Activated naive CD8-positive, alpha-beta T cell treated with anti-CD3 and anti-CD28 coated beads, Interleukin-2, amount 10 ng/mL, durations not matched to agents 7 days and 5 days (primary cell): ENCODE measurements around the gene MAFG. TPM values are rescaled to one million over a fixed set of nuclear protein-coding genes. Genes with fewer than 3 reads are reported as not detected.

Experiments
- ATAC-seq: fragments of 150-1000 bp; cut with Tn5 transposase; one replicate; pipeline ENCODE4 v1.10.0; 2021; ENCODE audit warnings: low read depth, moderate library complexity
- POLR2A ChIA-PET: fragments of 350-600 bp; sonication (Branson Sonifier 250); formaldehyde crosslinking; loops from one replicate; lab custom pipeline; 2021; ENCODE audit warnings: antibody characterized with exemption; lab: Charles Lee
- DNase-seq: peaks from one replicate; pipeline ENCODE4 v3.0.0; 2021
- H3K27ac Mint-ChIP-seq: one replicate; pipeline ENCODE4 v1.8.0; 2022; ENCODE audit warnings: mild to moderate bottlenecking, mixed read lengths
- H3K27me3 Mint-ChIP-seq: one replicate; pipeline ENCODE4 v1.8.0; 2022; ENCODE audit warnings: mild to moderate bottlenecking, moderate library complexity, mixed read lengths
- H3K36me3 Mint-ChIP-seq: one replicate; pipeline ENCODE4 v1.8.0; 2021; ENCODE audit warnings: mild to moderate bottlenecking, mixed read lengths
- H3K4me1 Mint-ChIP-seq: one replicate; pipeline ENCODE4 v1.8.0; 2021; ENCODE audit warnings: mixed read lengths
- H3K4me3 Mint-ChIP-seq: one replicate; pipeline ENCODE4 v1.8.0; 2022; ENCODE audit warnings: mild to moderate bottlenecking, moderate library complexity, mixed read lengths
- H3K9me3 Mint-ChIP-seq: one replicate; pipeline ENCODE4 v1.8.0; 2021; ENCODE audit warnings: mixed read lengths
- total RNA-seq, 2 experiments: library from RNA; stranded (reverse); gene quantifications; one replicate each; pipeline ENCODE4 v1.2.3, GENCODE V29; 2021

Gene MAFG
- total RNA-seq, 2 experiments from 2014 or later = 18.3 to 20.4 TPM

- ATAC-seq (no peak), DNase-seq (no peak)
- Mint-ChIP-seq H3K27me3 (peaks cover 38% of the 10 kb centered on the region), H3K9me3 (no peaks in the 10 kb centered on the region), H3K27ac (no peak overlapping the region), H3K4me1 (no peaks in the 10 kb centered on the region), H3K36me3 (no peaks in the 10 kb centered on the region), H3K4me3 (no peak overlapping the region)
- POLR2A ChIA-PET = interaction anchor here (0.7 kb wide), 1 partner anchor 32 kb away, joined by 3 read pairs; no protein-coding TSS in a partner anchor
Measured at GRCh38 chr17:81962499-81963441, 35.2 kb upstream of the MAFG start.

GRCh38 chr17:81961521-81962498, 34.3 kb upstream of the MAFG start:
- no peak for ATAC-seq
- no peak overlapping the region for H3K27ac Mint-ChIP-seq
- H3K4me3 Mint-ChIP-seq = no peak overlapping the region

GRCh38 chr17:81961087-81961511, 33.6 kb upstream of the MAFG start, which contains the start of gene NOTUM:
Gene NOTUM, minus strand, starts transcription at chr17:81961187. Its CDS starts 278 bp downstream, at chr17:81960909.
- Mint-ChIP-seq H3K36me3 (no peaks in the 10 kb centered on the region), H3K4me1 (no peaks in the 10 kb centered on the region), H3K4me3 (no peak within 1 kb of the TSS), H3K27me3 (peaks cover 42% of the 10 kb centered on the region), H3K27ac (no peak within 1 kb of the TSS), H3K9me3 (no peaks in the 10 kb centered on the region)
- DNase-seq = no peak
- POLR2A ChIA-PET = interaction anchor here (3.3 kb wide), 1 partner anchor 60 kb away, joined by 39 read pairs; the partner anchor contains the start of genes CENPX and LRRC45
- ATAC-seq = no peak

More at GRCh38 chr17:81961521-81962498, 34.3 kb upstream of the MAFG start:
- Mint-ChIP-seq H3K4me1 (no peaks in the 10 kb centered on the region), H3K36me3 (no peaks in the 10 kb centered on the region), H3K9me3 (no peaks in the 10 kb centered on the region), H3K27me3 (peaks cover 42% of the 10 kb centered on the region)
- no peak for DNase-seq
- POLR2A ChIA-PET = interaction anchor here (0.7 to 3.3 kb wide), 2 partner anchors 31 to 60 kb away, joined by 3 to 39 read pairs; partner anchors contain the start of genes CENPX and LRRC45

- Mint-ChIP-seq H3K36me3 (no peaks in the 10 kb centered on the region), H3K4me1 (no peaks in the 10 kb centered on the region), H3K9me3 (no peaks in the 10 kb centered on the region), H3K4me3 (no peak overlapping the region), H3K27me3 (peaks cover 42% of the 10 kb centered on the region), H3K27ac (no peak overlapping the region)
- DNase-seq (no peak), ATAC-seq (no peak)
- POLR2A ChIA-PET = interaction anchor here (0.7 to 3.3 kb wide), 3 partner anchors 7 to 61 kb away, joined by 3 to 39 read pairs (median 6); partner anchors contain the start of genes CENPX and LRRC45
Measured at GRCh38 chr17:81960130-81960958, 32.8 kb upstream of the MAFG start.

- Mint-ChIP-seq H3K27me3 (peaks cover 40% of the 10 kb centered on the region), H3K27ac (no peak overlapping the region), H3K4me3 (no peak overlapping the region), H3K4me1 (no peaks in the 10 kb centered on the region), H3K36me3 (no peaks in the 10 kb centered on the region), H3K9me3 (no peaks in the 10 kb centered on the region)
- ATAC-seq (peak; percentile 95), DNase-seq (peak; percentile 93)
- POLR2A ChIA-PET = interaction anchor here (0.7 to 3.3 kb wide), 4 partner anchors 8 to 62 kb away, joined by 3 to 39 read pairs (median 4); partner anchors contain the start of genes ASPSCR1, CENPX and LRRC45
Measured at GRCh38 chr17:81959362-81960129, 32.0 kb upstream of the MAFG start.

- peaks cover 32% of the 10 kb centered on the region for H3K27me3 Mint-ChIP-seq
- no peak for ATAC-seq
- POLR2A ChIA-PET = interaction anchor here (0.9 to 3.3 kb wide), 4 partner anchors 9 to 79 kb away, joined by 3 to 39 read pairs (median 5); partner anchors contain the start of genes ASPSCR1, CENPX, DCXR and LRRC45
- no peaks in the 10 kb centered on the region for H3K9me3 Mint-ChIP-seq
- no peaks in the 10 kb centered on the region for H3K4me1 Mint-ChIP-seq
- H3K4me3 Mint-ChIP-seq = peak overlapping the region; percentile 40
- no peaks in the 10 kb centered on the region for H3K36me3 Mint-ChIP-seq
- no peak overlapping the region for H3K27ac Mint-ChIP-seq
- DNase-seq = no peak
Measured at GRCh38 chr17:81958633-81959342, 31.3 kb upstream of the MAFG start.

GRCh38 chr17:81957691-81958432, 30.3 kb upstream of the MAFG start:
- no peak overlapping the region for H3K4me3 Mint-ChIP-seq
- H3K36me3 Mint-ChIP-seq = no peaks in the 10 kb centered on the region
- POLR2A ChIA-PET = interaction anchor here (1.2 kb wide), 1 partner anchor 80 kb away, joined by 4 read pairs; the partner anchor contains the start of gene DCXR

GRCh38 chr17:81956607-81957589, 29.4 kb upstream of the MAFG start:
- no peak for DNase-seq
- Mint-ChIP-seq H3K4me1 (no peaks in the 10 kb centered on the region), H3K9me3 (no peaks in the 10 kb centered on the region), H3K27me3 (peaks cover 17% of the 10 kb centered on the region), H3K4me3 (no peak overlapping the region), H3K36me3 (no peaks in the 10 kb centered on the region), H3K27ac (no peak overlapping the region)
- no peak for ATAC-seq
- POLR2A ChIA-PET = no interaction called here

More at GRCh38 chr17:81957691-81958432, 30.3 kb upstream of the MAFG start:
- no peak overlapping the region for H3K27ac Mint-ChIP-seq
- H3K9me3 Mint-ChIP-seq = no peaks in the 10 kb centered on the region
- H3K4me1 Mint-ChIP-seq = no peaks in the 10 kb centered on the region
- H3K27me3 Mint-ChIP-seq = peaks cover 23% of the 10 kb centered on the region
- ATAC-seq (no peak), DNase-seq (no peak)

GRCh38 chr17:81955756-81956544, 28.4 kb upstream of the MAFG start:
- DNase-seq = no peak
- Mint-ChIP-seq H3K36me3 (no peaks in the 10 kb centered on the region), H3K9me3 (no peaks in the 10 kb centered on the region), H3K27ac (no peak overlapping the region), H3K27me3 (peaks cover 21% of the 10 kb centered on the region), H3K4me3 (no peak overlapping the region), H3K4me1 (no peaks in the 10 kb centered on the region)
- POLR2A ChIA-PET = interaction anchor here (1.1 kb wide), 1 partner anchor 66 kb away, joined by 4 read pairs; the partner anchor contains the start of gene CENPX
- no peak for ATAC-seq
